HL-60 (cell line): ENCODE results near the gene GALNT17.

Experiments used
- DNase-seq, 2 experiments: peaks; one replicate each; pipeline ENCODE4 v3.0.0-alpha.2; 2010 to 2020; ENCODE audit warnings: low read depth in 1 of 2, low spot score in 1 of 2
- H3K27ac ChIP-seq: fragments of 250-450 bp; sonication (Bioruptor Pico); replicated peaks from 2 replicates; pipeline ENCODE4 v1.5.1; 2020; ENCODE audit warnings: mild to moderate bottlenecking, moderate library complexity
- H3K27me3 ChIP-seq: fragments of 250-450 bp; sonication (Bioruptor Pico); 2 replicates; pipeline ENCODE4 v1.5.1; 2021; ENCODE audit warnings: mild to moderate bottlenecking, moderate library complexity; ENCODE audit not compliant: insufficient read depth, poor library complexity, severe bottlenecking
- H3K4me3 ChIP-seq: replicated peaks from 2 replicates; pipeline ENCODE4 v1.5.1; 2011; ENCODE audit warnings: mild to moderate bottlenecking, control low read depth, low read length; ENCODE audit not compliant: insufficient read depth
- CTCF ChIP-seq: IDR thresholded peaks from one replicate; pipeline ENCODE4 v1.5.1; 2011; ENCODE audit warnings: low read length, control low read depth, inconsistent platforms; ENCODE audit not compliant: insufficient read depth
- GABPA ChIP-seq: IDR thresholded peaks from 2 replicates; pipeline ENCODE4 v1.6.1; 2012; ENCODE audit warnings: low read depth
- POLR2AphosphoS5 ChIP-seq: IDR thresholded peaks from 2 replicates; pipeline ENCODE4 v1.6.1; 2012; ENCODE audit warnings: low read depth
- REST ChIP-seq: IDR thresholded peaks from 2 replicates; pipeline ENCODE4 v1.6.1; 2012; ENCODE audit warnings: low read depth; ENCODE audit not compliant: insufficient replicate concordance
- SPI1 ChIP-seq: IDR thresholded peaks from 2 replicates; pipeline ENCODE4 v1.6.1; 2012; ENCODE audit warnings: low read depth, mild to moderate bottlenecking, borderline replicate concordance

The GALNT17 gene

GRCh38 chr7:71697400-71697799 lies 565.5 kb downstream of the GALNT17 start:
- no peak overlapping the region for H3K27ac ChIP-seq
- H3K4me3 ChIP-seq = no peak overlapping the region
- no peak for DNase-seq
- no peaks in the 10 kb centered on the region for H3K27me3 ChIP-seq
- no peak for TF ChIP-seq POLR2AphosphoS5
- TF ChIP-seq GABPA = no peak
- no peak for TF ChIP-seq REST
- TF ChIP-seq CTCF = no peak
- TF ChIP-seq SPI1 = no peak

- Histone ChIP-seq H3K27ac (no peak overlapping the region), H3K4me3 (no peak overlapping the region), H3K27me3 (no peaks in the 10 kb centered on the region)
- DNase-seq = no peak
- TF ChIP-seq POLR2AphosphoS5 = no peak
- TF ChIP-seq GABPA = no peak
- no peak for TF ChIP-seq SPI1
- TF ChIP-seq REST = no peak
- TF ChIP-seq CTCF = no peak
Measured at GRCh38 chr7:71705217-71705616, 573.3 kb downstream of the GALNT17 start.

GRCh38 chr7:71705901-71706596 lies 574.1 kb downstream of the GALNT17 start:
- H3K27ac ChIP-seq = no peak overlapping the region
- H3K27me3 ChIP-seq = no peaks in the 10 kb centered on the region
- no peak for DNase-seq
- TF ChIP-seq POLR2AphosphoS5 = no peak
- TF ChIP-seq SPI1 = no peak
- TF ChIP-seq CTCF = no peak
- TF ChIP-seq GABPA = no peak
- no peak for TF ChIP-seq REST
- H3K4me3 ChIP-seq = no peak overlapping the region
